ENCODE measurements around the gene NOS3.

NOS3 gene

GRCh38 chr7:150979713-150980390 is 11.0 kb upstream of the NOS3 start:
- DNase-seq (ENCODE audit: low spot score): no peak

- no peak for DNase-seq (ENCODE audit: low spot score)
Measured at GRCh38 chr7:150980663-150981062, 10.2 kb upstream of the NOS3 start.

GRCh38 chr7:150981644-150982043 is 9.2 kb upstream of the NOS3 start:
- no peak for DNase-seq (ENCODE audit: low spot score)

- DNase-seq (ENCODE audit: low spot score): no peak
Measured at GRCh38 chr7:150982351-150982750, 8.5 kb upstream of the NOS3 start.

GRCh38 chr7:150983893-150984368 is 6.9 kb upstream of the NOS3 start:
- no peak for DNase-seq (ENCODE audit: low spot score)

- no peak for DNase-seq (ENCODE audit: low spot score)
Measured at GRCh38 chr7:150986099-150986512, 4.7 kb upstream of the NOS3 start.

GRCh38 chr7:150986556-150986955 is 4.3 kb upstream of the NOS3 start:
- no peak for DNase-seq (ENCODE audit: low spot score)

GRCh38 chr7:150988230-150989226 is 2.3 kb upstream of the NOS3 start:
- DNase-seq (ENCODE audit: low spot score): peak; percentile 96

GRCh38 chr7:150989456-150989855 is 1.4 kb upstream of the NOS3 start:
- DNase-seq (ENCODE audit: low spot score): no peak

GRCh38 chr7:150992051-150992640 is 1.3 kb downstream of the NOS3 start:
- no peak for DNase-seq (ENCODE audit: low spot score)

- peak; percentile 92 for DNase-seq (ENCODE audit: low spot score)
Measured at GRCh38 chr7:150992833-150993302, 2.1 kb downstream of the NOS3 start.

- DNase-seq (ENCODE audit: low spot score): no peak
Measured at GRCh38 chr7:150993511-150993910, 2.7 kb downstream of the NOS3 start.

- DNase-seq (ENCODE audit: low spot score): peak; percentile 76
Measured at GRCh38 chr7:150994141-150994837, 3.5 kb downstream of the NOS3 start.

GRCh38 chr7:150994838-150995510 is 4.2 kb downstream of the NOS3 start:
- no peak for DNase-seq (ENCODE audit: low spot score)

GRCh38 chr7:150996376-150997074 is 5.7 kb downstream of the NOS3 start:
- no peak for DNase-seq (ENCODE audit: low spot score)

- DNase-seq (ENCODE audit: low spot score): no peak
Measured at GRCh38 chr7:150997075-150997511, 6.3 kb downstream of the NOS3 start.

GRCh38 chr7:150997817-150998216 is 7.0 kb downstream of the NOS3 start:
- DNase-seq (ENCODE audit: low spot score): no peak

GRCh38 chr7:150998341-150998740 is 7.5 kb downstream of the NOS3 start:
- no peak for DNase-seq (ENCODE audit: low spot score)

GRCh38 chr7:150999001-150999400 is 8.2 kb downstream of the NOS3 start:
- DNase-seq (ENCODE audit: low spot score): no peak

GRCh38 chr7:150999497-151000230 is 8.8 kb downstream of the NOS3 start:
- DNase-seq (ENCODE audit: low spot score): no peak
